MCF 10A (cell line): ENCODE measurements around the gene SLC39A8. TPM values are rescaled to one million over a fixed set of nuclear protein-coding genes. Genes with fewer than 3 reads are reported as not detected.

Source experiments
- Bru-seq: library from RNA; stranded (reverse); fragments of 400-500 nt; gene quantifications from one replicate; lab custom pipeline; 2021; lab: Mats Ljungman, UMichigan
- BruChase-seq, 2 experiments: library from RNA; stranded (reverse); fragments of 400-500 nt; gene quantifications; one replicate each; lab custom pipeline; 2021; lab: Mats Ljungman, UMichigan
- BruUV-seq: library from RNA; stranded (reverse); fragments of 400-500 nt; replicated peaks from 2 replicates; lab custom pipeline; 2021; lab: Mats Ljungman, UMichigan
- CTCF ChIA-PET: fragments of 300-600 bp; sonication (Branson Sonifier 250); formaldehyde crosslinking; extraction: SDS; loops from one replicate; lab custom pipeline; 2021; ENCODE audit warnings: antibody characterized with exemption, inconsistent platforms; lab: Yijun Ruan, JAX
- POLR2A ChIA-PET: fragments of 300-600, 350-650 bp; sonication (Branson Sonifier 250); formaldehyde crosslinking; extraction: SDS; loops from one replicate; lab custom pipeline; 2020; ENCODE audit warnings: antibody characterized with exemption, inconsistent platforms; lab: Yijun Ruan, JAX
- DNase-seq: peaks from one replicate; pipeline ENCODE4 v3.0.0-alpha.2; 2018; ENCODE audit not compliant: unreplicated experiment
- H3K27ac Mint-ChIP-seq: one replicate; pipeline ENCODE4 v1.8.0; 2022; ENCODE audit warnings: mild to moderate bottlenecking, low read depth, mixed read lengths; ENCODE audit not compliant: unreplicated experiment
- H3K27me3 Mint-ChIP-seq: one replicate; pipeline ENCODE4 v1.8.0; 2022; ENCODE audit warnings: mixed read lengths; ENCODE audit not compliant: insufficient read depth, unreplicated experiment
- H3K36me3 Mint-ChIP-seq: one replicate; pipeline ENCODE4 v1.8.0; 2022; ENCODE audit warnings: mild to moderate bottlenecking, moderate library complexity, mixed read lengths; ENCODE audit not compliant: insufficient read depth, unreplicated experiment
- H3K4me1 Mint-ChIP-seq: one replicate; pipeline ENCODE4 v1.8.0; 2022; ENCODE audit warnings: mixed read lengths; ENCODE audit not compliant: insufficient read depth, unreplicated experiment
- H3K4me3 Mint-ChIP-seq: one replicate; pipeline ENCODE4 v1.8.0; 2022; ENCODE audit warnings: mild to moderate bottlenecking, moderate library complexity, mixed read lengths; ENCODE audit not compliant: unreplicated experiment
- H3K9me3 Mint-ChIP-seq: one replicate; pipeline ENCODE4 v1.8.0; 2022; ENCODE audit warnings: mixed read lengths; ENCODE audit not compliant: unreplicated experiment
- CTCF ChIP-seq: fragments of 200-600 bp; IDR thresholded peaks from one replicate; pipeline ENCODE4 v1.8.0; 2022; ENCODE audit warnings: antibody characterized with exemption, mild to moderate bottlenecking; ENCODE audit not compliant: unreplicated experiment
- intact Hi-C: fragments of 100-400 bp; cut with micrococcal nuclease; formaldehyde crosslinking; loops from 2 replicates; pipeline ENCODE4 v1.14.1; 2022
- long read RNA-seq: library from polyadenylated mRNA; stranded (forward); transcript quantifications from one replicate; pipeline ENCODE4 v2.0.0, GENCODE V29; 2022
- total RNA-seq: library from RNA; stranded (reverse); gene quantifications from 2 replicates; pipeline ENCODE4 v1.2.3, GENCODE V29; 2022

The SLC39A8 gene
- total RNA-seq (35.1 and 43.3 TPM in 2 replicates), Bru-seq, nascent RNA (percentile 76 among the genes with signal in this experiment), BruChase-seq, experiment 1, labeled RNA remaining after a 6-hour chase (percentile 72 among the genes with signal in this experiment), BruChase-seq, experiment 2, labeled RNA remaining after a 2-hour chase (percentile 66 among the genes with signal in this experiment)
- long read RNA-seq, transcript SLC39A8-202 (8 exons, 3,238 nt), result major isoform, 133 of 238 reads
- long read RNA-seq, transcript SLC39A8-201 (9 exons, 3,144 nt), result minor isoform, 76 of 238 reads
- long read RNA-seq, partial matches to known transcripts, result 12 of 238 reads
- long read RNA-seq, other reads (novel, unspliced or antisense), result 17 of 238 reads

GRCh38 chr4:102344954-102345794 is at the start of gene SLC39A8:
Gene SLC39A8, minus strand, starts transcription at chr4:102345482. Its CDS starts 820 bp downstream, at chr4:102344662.
- H3K36me3 Mint-ChIP-seq, result peaks cover 10% of the 10 kb centered on the region

GRCh38 chr4:102392033-102392744 is 46.9 kb upstream of the SLC39A8 start:
- intact Hi-C loops, result no loop called here
- Mint-ChIP-seq H3K4me3 (no peak overlapping the region), H3K27me3 (no peaks in the 10 kb centered on the region), H3K4me1 (peaks cover 24% of the 10 kb centered on the region), H3K27ac (no peak overlapping the region), H3K9me3 (peaks cover 5% of the 10 kb centered on the region), H3K36me3 (no peaks in the 10 kb centered on the region)
- BruUV-seq, result no TSS peak
- ChIA-PET POLR2A (interaction anchor here (0.7 to 1.6 kb wide), 3 partner anchors 13 to 1173 kb away, joined by 3 to 9 read pairs (median 3); no protein-coding TSS in a partner anchor), CTCF (interaction anchor here (1.0 kb wide), 1 partner anchor 700 kb away, joined by 3 read pairs; no protein-coding TSS in a partner anchor)
- no peak for DNase-seq
- no peak for TF ChIP-seq CTCF

More at GRCh38 chr4:102344954-102345794, at the start of gene SLC39A8:
- TSS peak; percentile 74 for BruUV-seq
- Mint-ChIP-seq H3K27me3 (no peaks in the 10 kb centered on the region), H3K9me3 (no peaks in the 10 kb centered on the region), H3K4me1 (peaks cover 9% of the 10 kb centered on the region), H3K27ac (peak within 1 kb of the TSS; percentile 49), H3K4me3 (peak within 1 kb of the TSS; percentile 76)
- ChIA-PET POLR2A (interaction anchor here (0.7 to 4.4 kb wide), 16 partner anchors 15 to 483 kb away, joined by 3 to 62 read pairs (median 4); partner anchors contain the start of genes NFKB1 and UBE2D3), CTCF (interaction anchor here (0.7 to 2.5 kb wide), 18 partner anchors 15 to 1225 kb away, joined by 3 to 17 read pairs (median 4); no protein-coding TSS in a partner anchor)
- DNase-seq, result peak; percentile 89
- intact Hi-C loops, result loop anchor here (1.0 to 10.0 kb wide), 5 partner anchors 46 to 752 kb away; partner anchors contain the start of genes BDH2 and SLC9B1
- peak; percentile 76 for TF ChIP-seq CTCF

GRCh38 chr4:102390438-102390837 is 45.2 kb upstream of the SLC39A8 start:
- ChIA-PET POLR2A (interaction anchor here (0.6 to 1.7 kb wide), 4 partner anchors 32 to 713 kb away, joined by 3 to 11 read pairs (median 3); no protein-coding TSS in a partner anchor), CTCF (interaction anchor here (1.3 kb wide), 1 partner anchor 45 kb away, joined by 5 read pairs; the partner anchor contains the start of gene SLC39A8)
- Mint-ChIP-seq H3K4me1 (peaks cover 24% of the 10 kb centered on the region), H3K36me3 (no peaks in the 10 kb centered on the region), H3K27me3 (no peaks in the 10 kb centered on the region), H3K9me3 (peaks cover 5% of the 10 kb centered on the region), H3K4me3 (no peak overlapping the region), H3K27ac (peak overlapping the region; percentile 66)
- intact Hi-C loops, result loop anchor here (2.0 kb wide), 1 partner anchor 46 kb away; the partner anchor contains the start of gene SLC39A8
- peak; percentile 21 for TF ChIP-seq CTCF
- BruUV-seq, result no TSS peak
- peak; percentile 79 for DNase-seq
